DOHH2 (cell line): ENCODE measurements around the gene WWTR1.

Experiments used
- H3F3A ChIP-seq: fragments of 200-600 bp; sonication (generic), shearing (Covaris generic); 2 replicates; pipeline ENCODE4 v1.6.0; 2016; ENCODE audit warnings: antibody characterized with exemption, mild to moderate bottlenecking; ENCODE audit not compliant: control insufficient read depth, insufficient read depth
- H3K27ac ChIP-seq: fragments of 200-600 bp; sonication (generic); 2 replicates; pipeline ENCODE4 v1.5.1; 2014; ENCODE audit warnings: low read depth, mild to moderate bottlenecking, low read length, moderate library complexity
- H3K27me3 ChIP-seq: fragments of 200-600 bp; sonication (generic); 2 replicates; pipeline ENCODE4 v1.6.1; 2014; ENCODE audit warnings: mild to moderate bottlenecking, low read length, mixed read lengths; ENCODE audit not compliant: control insufficient read depth
- H3K36me3 ChIP-seq: fragments of 200-600 bp; sonication (generic); 2 replicates; pipeline ENCODE4 v1.6.1; 2014; ENCODE audit warnings: mild to moderate bottlenecking, low read length, moderate library complexity, mixed read lengths; ENCODE audit not compliant: control insufficient read depth
- H3K4me1 ChIP-seq: fragments of 200-600 bp; sonication (generic); 2 replicates; pipeline ENCODE4 v1.6.1; 2014; ENCODE audit warnings: mild to moderate bottlenecking, low read length, mixed read lengths; ENCODE audit not compliant: control insufficient read depth
- H3K4me2 ChIP-seq: fragments of 200-600 bp; sonication (generic); 2 replicates; pipeline ENCODE4 v1.6.0; 2014; ENCODE audit warnings: mild to moderate bottlenecking, low read length, moderate library complexity
- H3K4me3 ChIP-seq: fragments of 200-600 bp; sonication (generic); 2 replicates; pipeline ENCODE4 v1.5.1; 2014; ENCODE audit warnings: mild to moderate bottlenecking, low read length, mixed read lengths
- H3K79me2 ChIP-seq: fragments of 200-600 bp; sonication (generic); 2 replicates; pipeline ENCODE4 v1.6.1; 2014; ENCODE audit warnings: mild to moderate bottlenecking, low read length, mixed read lengths; ENCODE audit not compliant: control insufficient read depth
- H3K9me2 ChIP-seq: fragments of 200-600 bp; sonication (generic); replicated peaks from 2 replicates; pipeline ENCODE4 v1.6.1; 2014; ENCODE audit warnings: mild to moderate bottlenecking, low read length, mixed read lengths; ENCODE audit not compliant: control insufficient read depth
- H3K9me3 ChIP-seq: fragments of 200-600 bp; sonication (generic); 2 replicates; pipeline ENCODE4 v1.6.1; 2014; ENCODE audit warnings: antibody characterized with exemption, low read length, mixed read lengths; ENCODE audit not compliant: control insufficient read depth, insufficient read depth
- H4K20me1 ChIP-seq: fragments of 200-600 bp; sonication (generic); 2 replicates; pipeline ENCODE4 v1.6.0; 2014; ENCODE audit warnings: low read depth, mild to moderate bottlenecking, antibody characterized with exemption, low read length, moderate library complexity; ENCODE audit not compliant: control insufficient read depth, insufficient read depth
- CTCF ChIP-seq: fragments of 200-600 bp; sonication (generic); IDR thresholded peaks from one replicate; pipeline ENCODE4 v1.5.1; 2014; ENCODE audit warnings: antibody characterized with exemption, mild to moderate bottlenecking, low read depth, low read length; ENCODE audit not compliant: poor library complexity, severe bottlenecking
- EZH2phosphoT487 ChIP-seq: fragments of 200-600 bp; sonication (generic); IDR thresholded peaks from 2 replicates; pipeline ENCODE4 v1.6.1; 2017; ENCODE audit warnings: borderline replicate concordance, mild to moderate bottlenecking, antibody characterized with exemption, low read length, moderate library complexity, mixed read lengths

WWTR1 gene

GRCh38 chr3:149630806-149631205 is 27.0 kb downstream of the WWTR1 start:
- TF ChIP-seq EZH2phosphoT487 (no peak), CTCF (no peak)
- Histone ChIP-seq H4K20me1 (no peaks in the 10 kb centered on the region), H3K4me3 (no peak overlapping the region), H3F3A (no peaks in the 10 kb centered on the region), H3K4me1 (no peaks in the 10 kb centered on the region), H3K36me3 (no peaks in the 10 kb centered on the region), H3K4me2 (no peak overlapping the region), H3K79me2 (no peaks in the 10 kb centered on the region), H3K9me2 (no peaks in the 10 kb centered on the region), H3K27me3 (peaks cover 6% of the 10 kb centered on the region), H3K9me3 (no peaks in the 10 kb centered on the region), H3K27ac (no peak overlapping the region)

GRCh38 chr3:149628957-149629670 is 28.7 kb downstream of the WWTR1 start:
- H3K27me3 ChIP-seq = peaks cover 2% of the 10 kb centered on the region; the same call in 1 of the 2 replicates
- H3K9me2 ChIP-seq = no peaks in the 10 kb centered on the region
- no peaks in the 10 kb centered on the region for H4K20me1 ChIP-seq
- no peaks in the 10 kb centered on the region for H3K9me3 ChIP-seq
- H3K36me3 ChIP-seq = no peaks in the 10 kb centered on the region
- no peaks in the 10 kb centered on the region for H3K79me2 ChIP-seq
- no peak overlapping the region for H3K27ac ChIP-seq
- H3F3A ChIP-seq = no peaks in the 10 kb centered on the region
- no peak overlapping the region for H3K4me3 ChIP-seq
- H3K4me1 ChIP-seq = no peaks in the 10 kb centered on the region
- no peak for TF ChIP-seq CTCF
- no peak for TF ChIP-seq EZH2phosphoT487
- no peak overlapping the region for H3K4me2 ChIP-seq

- Histone ChIP-seq H3K4me3 (no peak overlapping the region), H3K27ac (no peak overlapping the region), H3K27me3 (no peaks in the 10 kb centered on the region), H3K79me2 (no peaks in the 10 kb centered on the region), H3K4me2 (no peak overlapping the region), H4K20me1 (no peaks in the 10 kb centered on the region), H3K9me3 (no peaks in the 10 kb centered on the region), H3K9me2 (no peaks in the 10 kb centered on the region), H3F3A (no peaks in the 10 kb centered on the region), H3K36me3 (no peaks in the 10 kb centered on the region), H3K4me1 (no peaks in the 10 kb centered on the region)
- TF ChIP-seq EZH2phosphoT487 (no peak), CTCF (no peak)
Measured at GRCh38 chr3:149626671-149627070, 31.2 kb downstream of the WWTR1 start.
